Lower leg skin (tissue), 3 donors: ENCODE data around the gene RPL10.

ENCODE experiments used
- CTCF ChIP-seq, 3 donors: fragments of 450-650 bp; IDR thresholded peaks; one replicate each; pipeline ENCODE4 v1.5.1; 2016; ENCODE audit warnings: antibody characterized with exemption in 3 of 3, mild to moderate bottlenecking in 3 of 3, moderate library complexity in 2 of 3
- POLR2A ChIP-seq, 2 donors: fragments of 450-650 bp; IDR thresholded peaks; one replicate each; pipeline ENCODE4 v1.6.1; 2016 to 2017; ENCODE audit warnings: antibody characterized with exemption in 2 of 2, mild to moderate bottlenecking in 1 of 2, moderate library complexity in 1 of 2

- TF ChIP-seq POLR2A (IDR thresholded peaks at IDR 0.05): no peak
- TF ChIP-seq CTCF (IDR thresholded peaks at IDR 0.05): no peak
These were observed 4.5 kb downstream of the RPL10 start for GRCh38 chrX:154402622-154403127.
